ENCODE measurements around the gene TRPV2.

The TRPV2 gene

DNA sequence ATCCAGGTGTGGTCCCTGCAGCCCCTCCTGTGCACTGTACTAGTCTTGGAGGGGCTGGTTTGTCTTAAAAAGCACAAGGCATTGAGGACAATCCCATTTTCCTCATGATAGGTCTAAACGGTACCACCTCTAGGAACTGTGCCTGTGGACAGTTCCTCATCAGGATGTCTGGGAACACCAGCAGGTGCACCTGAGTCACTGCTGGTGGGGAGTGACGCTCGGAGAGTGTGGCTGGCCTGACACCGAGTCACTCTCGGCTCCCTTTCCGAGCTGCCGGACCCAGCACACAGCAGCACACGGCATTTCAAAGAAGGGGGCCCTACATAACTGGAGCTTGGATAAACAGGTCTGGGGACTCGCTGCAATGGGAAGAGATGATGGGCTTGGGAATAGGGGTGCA lies 51.0 kb downstream of the TRPV2 start:
- H3K4me3 ChIP-seq (ENCODE audit: low read length), result no peak overlapping the region
- TF ChIP-seq, protein P1, sequence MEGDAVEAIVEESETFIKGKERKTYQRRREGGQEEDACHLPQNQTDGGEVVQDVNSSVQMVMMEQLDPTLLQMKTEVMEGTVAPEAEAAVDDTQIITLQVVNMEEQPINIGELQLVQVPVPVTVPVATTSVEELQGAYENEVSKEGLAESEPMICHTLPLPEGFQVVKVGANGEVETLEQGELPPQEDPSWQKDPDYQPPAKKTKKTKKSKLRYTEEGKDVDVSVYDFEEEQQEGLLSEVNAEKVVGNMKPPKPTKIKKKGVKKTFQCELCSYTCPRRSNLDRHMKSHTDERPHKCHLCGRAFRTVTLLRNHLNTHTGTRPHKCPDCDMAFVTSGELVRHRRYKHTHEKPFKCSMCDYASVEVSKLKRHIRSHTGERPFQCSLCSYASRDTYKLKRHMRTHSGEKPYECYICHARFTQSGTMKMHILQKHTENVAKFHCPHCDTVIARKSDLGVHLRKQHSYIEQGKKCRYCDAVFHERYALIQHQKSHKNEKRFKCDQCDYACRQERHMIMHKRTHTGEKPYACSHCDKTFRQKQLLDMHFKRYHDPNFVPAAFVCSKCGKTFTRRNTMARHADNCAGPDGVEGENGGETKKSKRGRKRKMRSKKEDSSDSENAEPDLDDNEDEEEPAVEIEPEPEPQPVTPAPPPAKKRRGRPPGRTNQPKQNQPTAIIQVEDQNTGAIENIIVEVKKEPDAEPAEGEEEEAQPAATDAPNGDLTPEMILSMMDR (conservative IDR thresholded peaks at IDR 0.05; ENCODE audit: low read depth, low read length), result no peak
- DNase-seq (ENCODE audit: low read depth), result no peak

GRCh38 chr17:16467044-16467443 lies 51.7 kb downstream of the TRPV2 start:
- TF ChIP-seq, protein P1 (conservative IDR thresholded peaks at IDR 0.05; ENCODE audit: low read depth, low read length), result no peak
- DNase-seq (ENCODE audit: low read depth), result no peak
- H3K4me3 ChIP-seq (ENCODE audit: low read length), result no peak overlapping the region

- no peak for DNase-seq (ENCODE audit: low read depth)
- H3K4me3 ChIP-seq (ENCODE audit: low read length), result no peak overlapping the region
- TF ChIP-seq, protein P1 (conservative IDR thresholded peaks at IDR 0.05; ENCODE audit: low read depth, low read length), result no peak
These were observed 52.5 kb downstream of the TRPV2 start for GRCh38 chr17:16467886-16468285.

DNA sequence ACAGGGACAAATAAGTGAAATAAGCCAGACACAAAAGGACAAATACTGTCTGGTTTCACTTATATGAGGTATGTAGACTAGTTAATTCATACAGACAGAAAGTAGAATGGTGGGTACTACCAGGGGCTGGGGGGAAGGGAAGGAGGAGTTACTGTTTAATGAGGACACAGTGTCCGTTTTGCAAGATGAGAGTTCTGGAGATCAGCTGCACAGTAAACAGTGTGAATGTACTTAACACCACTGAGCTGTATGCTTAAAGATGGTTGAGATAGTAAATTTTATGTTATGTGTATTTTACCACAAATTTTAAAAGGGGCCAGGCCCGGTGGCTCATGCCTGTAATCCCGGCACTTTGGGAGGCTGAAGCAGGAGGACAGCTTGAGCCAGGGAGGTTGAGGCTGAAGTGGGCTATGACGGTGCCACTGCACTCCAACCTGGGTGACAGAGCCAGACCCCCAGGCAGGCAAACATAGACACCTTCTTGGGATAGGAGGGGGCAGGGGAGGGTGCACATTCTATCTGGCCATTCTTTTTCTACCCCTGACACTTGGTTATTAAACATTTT lies 53.1 kb downstream of the TRPV2 start:
- no peak overlapping the region for H3K4me3 ChIP-seq (ENCODE audit: low read length)
- DNase-seq (ENCODE audit: low read depth), result no peak
- TF ChIP-seq, protein P1 (conservative IDR thresholded peaks at IDR 0.05; ENCODE audit: low read depth, low read length), result no peak

GRCh38 chr17:16470265-16470664 lies 54.9 kb downstream of the TRPV2 start:
- TF ChIP-seq, protein P1 (conservative IDR thresholded peaks at IDR 0.05; ENCODE audit: low read depth, low read length), result no peak
- no peak overlapping the region for H3K4me3 ChIP-seq (ENCODE audit: low read length)

GRCh38 chr17:16471295-16471694 lies 55.9 kb downstream of the TRPV2 start:
- TF ChIP-seq, protein P1 (conservative IDR thresholded peaks at IDR 0.05; ENCODE audit: low read depth, low read length), result no peak
- H3K4me3 ChIP-seq (ENCODE audit: low read length), result no peak overlapping the region
- no peak for DNase-seq (ENCODE audit: low read depth)

More at GRCh38 chr17:16470265-16470664, 54.9 kb downstream of the TRPV2 start:
- no peak for DNase-seq (ENCODE audit: low read depth)

DNA sequence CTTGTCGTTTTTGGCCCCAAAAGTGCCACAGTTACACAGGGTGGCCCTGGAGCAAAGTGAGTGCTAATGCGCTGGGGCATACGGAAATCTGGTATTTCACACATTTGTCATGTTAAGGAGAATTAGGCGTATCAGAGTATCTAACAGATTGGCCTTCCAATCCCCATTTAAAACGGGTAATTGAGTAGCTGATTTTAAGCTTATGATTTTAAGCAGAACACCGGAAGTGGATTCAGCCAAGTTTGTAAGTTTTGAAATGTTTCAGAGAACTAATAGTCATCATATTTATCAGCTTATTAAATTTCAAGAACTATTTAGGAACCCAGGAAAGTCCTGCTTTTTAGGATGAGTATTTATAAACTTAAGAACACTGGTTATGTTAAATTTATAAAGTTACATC lies 57.2 kb downstream of the TRPV2 start:
- no peak for DNase-seq (ENCODE audit: low read depth)
- TF ChIP-seq, protein P1 (conservative IDR thresholded peaks at IDR 0.05; ENCODE audit: low read depth, low read length), result no peak
- H3K4me3 ChIP-seq (ENCODE audit: low read length), result no peak overlapping the region
